HepG2 (cell line): ENCODE measurements around the gene CHMP1B. TPM values are rescaled to one million over a fixed set of nuclear protein-coding genes. Genes with fewer than 3 reads are reported as not detected.

Experiments
- CEBPG ChIP-seq: IDR thresholded peaks from 2 replicates; pipeline ENCODE4 v1.6.1; 2016
- DMTF1 ChIP-seq: sonication (generic); formaldehyde crosslinking; IDR thresholded peaks from 2 replicates; pipeline ENCODE4 v1.4.0; 2020; ENCODE audit warnings: mild to moderate bottlenecking, missing genetic modification reagents
- HMGXB3 ChIP-seq: sonication (generic); formaldehyde crosslinking; IDR thresholded peaks from 2 replicates; pipeline ENCODE4 v1.4.0; 2020; ENCODE audit warnings: missing genetic modification reagents, borderline replicate concordance
- MED1 ChIP-seq: sonication (generic); formaldehyde crosslinking; IDR thresholded peaks from 2 replicates; pipeline ENCODE4 v1.4.0; 2020; ENCODE audit warnings: missing genetic modification reagents
- POGK ChIP-seq: sonication (generic); formaldehyde crosslinking; conservative IDR thresholded peaks from 2 replicates; pipeline ENCODE4 v1.8.0; 2022; ENCODE audit warnings: mild to moderate bottlenecking, moderate library complexity, missing genetic modification reagents
- RELA ChIP-seq: sonication (generic); formaldehyde crosslinking; IDR thresholded peaks from 2 replicates; pipeline ENCODE4 v1.4.0; 2020; ENCODE audit warnings: missing genetic modification reagents
- TBL1XR1 ChIP-seq: fragments of 150-350 bp; IDR thresholded peaks from 2 replicates; pipeline ENCODE4 v1.6.1; 2014; ENCODE audit warnings: borderline replicate concordance, low read length; ENCODE audit not compliant: partially characterized antibody
- TCF7 ChIP-seq: sonication (generic); IDR thresholded peaks from 2 replicates; pipeline ENCODE4 v1.6.1; 2016; ENCODE audit warnings: antibody characterized with exemption, low read depth
- TCF7L2 ChIP-seq: IDR thresholded peaks from 2 replicates; pipeline ENCODE4 v1.6.1; 2011; ENCODE audit warnings: mild to moderate bottlenecking, low read depth, low read length, moderate library complexity
- TFAP4 ChIP-seq: sonication (generic); IDR thresholded peaks from 2 replicates; pipeline ENCODE4 v1.6.1; 2016; ENCODE audit warnings: low read depth, borderline replicate concordance
- UBTF ChIP-seq: sonication (generic); formaldehyde crosslinking; IDR thresholded peaks from 2 replicates; pipeline ENCODE4 v1.4.0; 2020; ENCODE audit warnings: mild to moderate bottlenecking, missing genetic modification reagents
- ZC3H4 ChIP-seq: sonication (generic); formaldehyde crosslinking; IDR thresholded peaks from 2 replicates; pipeline ENCODE4 v1.4.0; 2020; ENCODE audit warnings: missing genetic modification reagents, borderline replicate concordance
- ZNF333 ChIP-seq: sonication (generic); formaldehyde crosslinking; IDR thresholded peaks from 2 replicates; pipeline ENCODE4 v1.4.0; 2020; ENCODE audit warnings: mild to moderate bottlenecking, missing genetic modification reagents, borderline replicate concordance
- ZNF513 ChIP-seq: sonication (generic); formaldehyde crosslinking; conservative IDR thresholded peaks from 2 replicates; pipeline ENCODE4 v1.5.0; 2020; ENCODE audit warnings: missing genetic modification reagents
- ZNF543 ChIP-seq: sonication (generic); formaldehyde crosslinking; IDR thresholded peaks from 2 replicates; pipeline ENCODE4 v1.4.0; 2020; ENCODE audit warnings: mild to moderate bottlenecking, missing genetic modification reagents
- polyA plus RNA-seq, 8 experiments: library from polyadenylated mRNA; depleted of rRNA in 3 of 8; stranded (reverse) in 7 of 8; unstranded in 1 of 8; fragments of >200 nt; fragmentation: Illumina TruSeq in 4 of 8; extraction: Trizol in 4 of 8; gene quantifications; 2 replicates each; pipeline versions ENCODE4 v1.2.1 to v1.2.3, GENCODE V29; 2011 to 2016; ENCODE audit warnings: low read depth in 4 of 8, missing spikeins in 1 of 8, mixed read lengths in 1 of 8; ENCODE audit not compliant: insufficient read depth in 1 of 8
- total RNA-seq, 5 experiments: library from RNA; depleted of rRNA; stranded (reverse); fragments of >200 nt; fragmentation: Illumina TruSeq; extraction: Trizol; gene quantifications; 2 replicates each; pipeline ENCODE4 v1.2.3, GENCODE V29; 2016; ENCODE audit warnings: low read depth in 1 of 5

CHMP1B gene
- total and polyA plus RNA-seq, 2 of the 13 experiments (the other 11 are each of a cell fraction or from before 2014, with no cell fraction given): 18.8 to 20.2 TPM

- TF ChIP-seq HMGXB3 (CRISPR knock-in tag) (no peak), TCF7 (no peak), DMTF1 (CRISPR knock-in tag) (no peak), TFAP4 (no peak), TBL1XR1 (no peak), POGK (CRISPR knock-in tag) (0 out of 2 replicates have a peak, but pooled peaks have one; percentile 51), RELA (CRISPR knock-in tag) (no peak), ZNF333 (CRISPR knock-in tag) (no peak), UBTF (no peak), TCF7L2 (no peak), CEBPG (peak; percentile 76), ZNF513 (CRISPR knock-in tag) (no peak), ZNF543 (CRISPR knock-in tag) (no peak), MED1 (no peak), ZC3H4 (CRISPR knock-in tag) (no peak)
Measured at GRCh38 chr18:11849841-11850634, 1.2 kb upstream of the CHMP1B start (continued).
